ENCODE results near the gene IFNAR2.

Gene IFNAR2

DNA sequence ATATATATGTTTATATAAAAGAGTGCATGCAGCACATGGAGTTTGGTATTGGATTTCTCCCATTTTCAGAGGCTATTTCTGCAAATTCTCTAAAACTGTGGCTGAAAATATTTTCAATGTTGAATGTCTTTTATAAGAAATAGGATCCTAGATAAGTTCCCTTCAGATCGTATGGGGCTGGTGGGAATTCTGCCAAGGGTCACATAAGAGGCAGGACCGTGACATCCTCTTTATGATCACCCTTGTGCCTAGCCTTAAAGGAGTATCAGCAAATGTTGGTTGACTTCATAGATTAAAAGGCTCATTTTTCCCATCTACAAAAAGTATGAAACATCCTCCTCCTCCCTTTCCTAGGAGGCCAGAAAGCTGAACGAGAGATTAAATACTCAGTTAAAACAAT is 1.3 kb upstream of the IFNAR2 start:
- H3K4me3 ChIP-seq (ENCODE audit: control insufficient read depth, low read depth, low read length), result no peak overlapping the region
- TF ChIP-seq, protein P1, sequence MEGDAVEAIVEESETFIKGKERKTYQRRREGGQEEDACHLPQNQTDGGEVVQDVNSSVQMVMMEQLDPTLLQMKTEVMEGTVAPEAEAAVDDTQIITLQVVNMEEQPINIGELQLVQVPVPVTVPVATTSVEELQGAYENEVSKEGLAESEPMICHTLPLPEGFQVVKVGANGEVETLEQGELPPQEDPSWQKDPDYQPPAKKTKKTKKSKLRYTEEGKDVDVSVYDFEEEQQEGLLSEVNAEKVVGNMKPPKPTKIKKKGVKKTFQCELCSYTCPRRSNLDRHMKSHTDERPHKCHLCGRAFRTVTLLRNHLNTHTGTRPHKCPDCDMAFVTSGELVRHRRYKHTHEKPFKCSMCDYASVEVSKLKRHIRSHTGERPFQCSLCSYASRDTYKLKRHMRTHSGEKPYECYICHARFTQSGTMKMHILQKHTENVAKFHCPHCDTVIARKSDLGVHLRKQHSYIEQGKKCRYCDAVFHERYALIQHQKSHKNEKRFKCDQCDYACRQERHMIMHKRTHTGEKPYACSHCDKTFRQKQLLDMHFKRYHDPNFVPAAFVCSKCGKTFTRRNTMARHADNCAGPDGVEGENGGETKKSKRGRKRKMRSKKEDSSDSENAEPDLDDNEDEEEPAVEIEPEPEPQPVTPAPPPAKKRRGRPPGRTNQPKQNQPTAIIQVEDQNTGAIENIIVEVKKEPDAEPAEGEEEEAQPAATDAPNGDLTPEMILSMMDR (IDR thresholded peaks at IDR 0.05; ENCODE audit: control insufficient read depth, insufficient read depth, low read depth, low read length, missing control alignments), result no peak
- no peak for DNase-seq (ENCODE audit: low read depth)

DNA sequence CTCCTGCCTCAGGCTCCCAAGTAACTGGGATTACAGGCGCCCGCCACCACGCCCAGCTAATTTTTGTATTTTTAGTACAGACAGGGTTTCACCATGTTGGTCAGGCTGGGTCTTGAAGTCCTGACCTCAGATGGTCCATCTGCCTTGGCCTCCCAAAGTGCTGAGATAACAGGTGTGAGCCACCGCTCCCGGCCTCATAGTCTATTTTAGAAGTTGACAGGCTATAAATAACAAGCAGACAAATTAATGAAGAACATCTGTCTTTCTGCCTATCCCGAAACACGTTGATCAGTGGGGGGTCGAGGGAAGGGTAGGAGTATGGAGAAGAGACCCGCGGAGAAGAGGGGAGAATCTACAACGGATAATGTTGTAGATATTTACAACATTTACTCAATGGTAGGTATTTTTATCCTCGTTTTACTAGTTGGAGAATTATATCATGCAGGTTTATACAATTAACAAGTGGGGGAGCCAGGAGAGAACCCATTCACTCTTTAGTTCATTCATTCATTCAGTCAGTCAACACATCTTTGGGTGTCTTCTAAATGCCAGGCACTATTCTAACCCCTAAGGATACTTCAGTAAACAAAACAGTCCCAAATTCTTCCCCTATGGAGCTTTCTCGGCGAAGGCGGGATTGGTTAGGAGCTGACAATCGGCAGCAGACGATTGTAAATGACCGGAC is 497 bp upstream of the IFNAR2 start:
- no peak for DNase-seq (ENCODE audit: low read depth)
- H3K4me3 ChIP-seq (ENCODE audit: control insufficient read depth, low read depth, low read length), result peak overlapping the region; percentile 43
- TF ChIP-seq, protein P1 (IDR thresholded peaks at IDR 0.05; ENCODE audit: control insufficient read depth, insufficient read depth, low read depth, low read length, missing control alignments), result no peak

DNA sequence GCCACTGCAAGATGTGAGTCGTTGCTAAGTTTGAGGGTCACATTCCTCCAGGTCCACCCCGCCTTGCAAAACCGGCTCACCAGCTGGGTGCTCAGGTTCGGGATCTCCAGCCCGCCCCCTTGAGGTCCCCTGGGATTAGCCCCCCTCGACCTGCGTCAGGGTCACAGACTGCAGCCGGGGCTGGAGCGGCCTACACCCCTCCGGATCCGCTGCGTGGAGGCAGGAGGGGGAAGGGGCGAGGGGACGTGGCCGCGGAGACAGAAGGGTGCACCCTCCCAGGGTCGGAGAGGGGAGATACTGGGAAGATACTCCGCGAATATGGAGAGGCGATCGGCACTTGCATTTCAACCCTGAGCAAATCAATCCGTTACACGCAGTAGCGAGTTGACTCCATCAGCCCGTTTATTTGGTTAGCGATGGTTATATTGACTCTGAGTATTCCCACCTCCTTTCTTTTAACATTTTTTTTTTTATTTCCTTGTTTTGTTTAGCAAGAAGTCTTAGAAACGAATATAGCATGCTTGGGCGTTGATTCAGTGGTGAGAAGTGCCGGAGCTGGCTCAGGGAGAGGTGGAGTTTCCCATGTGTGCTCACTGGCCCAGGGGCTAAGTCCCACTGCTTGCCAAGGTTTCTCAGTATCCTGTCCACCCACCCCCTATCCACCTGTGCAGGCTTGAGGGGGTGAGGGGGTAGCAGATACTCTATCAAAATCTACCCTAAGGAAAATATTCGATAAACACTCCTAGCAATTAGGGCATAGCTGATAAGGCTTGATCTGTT is 997 bp downstream of the IFNAR2 start:
- TF ChIP-seq, protein P1 (IDR thresholded peaks at IDR 0.05; ENCODE audit: control insufficient read depth, insufficient read depth, low read depth, low read length, missing control alignments), result no peak
- peak overlapping the region; percentile 87 for H3K4me3 ChIP-seq (ENCODE audit: control insufficient read depth, low read depth, low read length)
- DNase-seq (ENCODE audit: low read depth), result no peak

DNA sequence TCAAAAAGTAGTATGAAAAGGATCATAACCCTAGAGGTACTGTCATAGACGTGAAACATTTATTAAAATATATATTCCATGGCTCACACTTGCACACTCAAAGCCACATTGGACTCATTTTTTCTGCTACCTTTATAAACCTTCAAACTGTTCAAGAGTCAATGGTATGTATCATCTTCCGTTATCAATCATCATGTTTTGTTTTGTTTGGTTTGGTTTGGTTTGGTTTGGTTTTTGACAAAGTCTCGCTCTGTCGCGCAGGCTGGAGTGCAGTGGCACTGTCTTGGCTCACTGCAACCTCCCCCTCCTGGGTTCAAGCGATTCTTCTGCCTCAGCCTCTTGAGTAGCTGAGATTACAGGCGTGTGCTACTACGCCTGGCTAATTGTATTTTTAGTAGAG is 1.8 kb downstream of the IFNAR2 start:
- no peak for DNase-seq (ENCODE audit: low read depth)
- no peak overlapping the region for H3K4me3 ChIP-seq (ENCODE audit: control insufficient read depth, low read depth, low read length)
- TF ChIP-seq, protein P1 (IDR thresholded peaks at IDR 0.05; ENCODE audit: control insufficient read depth, insufficient read depth, low read depth, low read length, missing control alignments), result no peak

DNA sequence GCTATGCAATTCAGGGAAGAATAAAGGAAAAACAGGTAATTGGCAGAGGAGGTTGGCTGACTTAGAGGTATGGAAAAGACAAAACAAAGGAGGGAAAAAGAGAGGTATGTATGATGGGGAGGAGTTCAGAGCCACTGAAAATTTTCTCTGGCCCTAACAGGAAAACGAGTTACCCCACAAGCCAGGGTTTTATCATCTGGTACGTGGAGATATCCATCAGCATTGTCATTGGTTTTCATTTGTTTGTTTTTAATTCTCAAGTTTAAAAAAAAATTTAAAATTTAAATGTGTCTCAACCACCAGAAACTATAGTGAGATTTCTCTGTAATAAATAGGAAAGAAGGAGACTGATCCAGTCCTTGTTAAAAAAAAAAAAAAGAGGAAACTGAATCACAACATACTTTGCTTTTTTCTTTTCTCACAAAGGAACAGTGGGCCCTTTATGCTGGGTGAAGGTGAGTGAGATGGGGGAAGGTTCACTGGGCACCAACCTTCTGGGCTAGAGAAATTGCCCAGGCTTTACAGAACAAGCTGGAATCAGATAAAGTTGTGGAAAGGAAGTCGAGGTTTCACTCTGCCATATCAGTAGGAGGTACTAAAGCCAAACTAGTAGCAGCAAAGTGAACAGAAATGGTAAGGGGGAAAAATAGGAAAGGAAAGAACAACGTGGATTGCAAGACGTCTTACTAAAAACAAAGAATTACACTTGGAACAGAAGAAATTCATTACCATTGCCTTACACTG is 2.7 kb downstream of the IFNAR2 start:
- no peak overlapping the region for H3K4me3 ChIP-seq (ENCODE audit: control insufficient read depth, low read depth, low read length)
- no peak for DNase-seq (ENCODE audit: low read depth)
- TF ChIP-seq, protein P1 (IDR thresholded peaks at IDR 0.05; ENCODE audit: control insufficient read depth, insufficient read depth, low read depth, low read length, missing control alignments), result no peak

DNA sequence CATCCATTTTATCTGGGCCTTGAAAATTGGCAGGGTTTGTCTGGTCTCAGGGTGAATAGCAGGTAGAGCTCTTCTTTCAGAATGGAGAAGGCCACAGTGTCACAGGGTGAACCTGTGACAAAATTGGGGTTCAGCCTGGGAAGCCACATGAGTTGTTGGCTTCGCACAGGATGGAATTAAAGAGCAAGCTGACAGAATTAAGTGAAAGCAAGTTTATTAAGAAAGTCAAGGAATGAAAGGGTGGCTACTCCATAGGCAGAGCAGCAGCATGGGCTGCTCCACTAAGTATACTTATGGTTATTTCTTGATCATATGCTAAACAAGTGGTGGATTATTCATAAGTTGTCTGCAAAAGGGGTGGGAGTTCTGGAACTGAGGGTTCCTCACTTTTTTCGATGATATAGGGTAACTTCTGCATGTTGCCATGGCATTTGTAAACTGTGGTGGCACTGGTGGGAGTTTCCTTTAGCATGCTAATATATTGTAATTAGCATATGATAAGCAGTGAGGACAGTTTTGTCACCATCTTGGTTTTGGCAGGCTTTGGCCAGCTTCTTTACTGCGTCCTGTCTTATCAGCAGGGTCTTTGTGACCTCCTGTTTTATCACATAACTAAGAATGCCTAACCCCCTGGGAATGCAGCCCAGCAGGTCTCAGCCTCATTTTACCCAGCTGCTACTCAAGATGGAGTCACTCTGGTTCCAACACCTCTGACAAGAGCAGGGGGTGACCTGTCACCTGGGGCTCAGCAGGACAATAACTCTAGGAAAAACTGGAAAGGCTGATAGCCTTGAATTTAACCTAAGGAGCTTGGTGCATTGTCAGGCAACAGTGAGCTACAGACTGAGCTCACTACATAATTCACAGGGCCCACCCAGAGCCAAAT is 5.1 kb downstream of the IFNAR2 start:
- TF ChIP-seq, protein P1 (IDR thresholded peaks at IDR 0.05; ENCODE audit: control insufficient read depth, insufficient read depth, low read depth, low read length, missing control alignments), result no peak
- H3K4me3 ChIP-seq (ENCODE audit: control insufficient read depth, low read depth, low read length), result no peak overlapping the region
- no peak for DNase-seq (ENCODE audit: low read depth)
